Putamen (tissue), 1 donor: Measurements from ENCODE around the gene MYLK.

Experiments
- DNase-seq: peaks from one replicate; pipeline ENCODE4 v3.0.0-alpha.2; 2016; ENCODE audit warnings: low spot score

The MYLK gene

DNA sequence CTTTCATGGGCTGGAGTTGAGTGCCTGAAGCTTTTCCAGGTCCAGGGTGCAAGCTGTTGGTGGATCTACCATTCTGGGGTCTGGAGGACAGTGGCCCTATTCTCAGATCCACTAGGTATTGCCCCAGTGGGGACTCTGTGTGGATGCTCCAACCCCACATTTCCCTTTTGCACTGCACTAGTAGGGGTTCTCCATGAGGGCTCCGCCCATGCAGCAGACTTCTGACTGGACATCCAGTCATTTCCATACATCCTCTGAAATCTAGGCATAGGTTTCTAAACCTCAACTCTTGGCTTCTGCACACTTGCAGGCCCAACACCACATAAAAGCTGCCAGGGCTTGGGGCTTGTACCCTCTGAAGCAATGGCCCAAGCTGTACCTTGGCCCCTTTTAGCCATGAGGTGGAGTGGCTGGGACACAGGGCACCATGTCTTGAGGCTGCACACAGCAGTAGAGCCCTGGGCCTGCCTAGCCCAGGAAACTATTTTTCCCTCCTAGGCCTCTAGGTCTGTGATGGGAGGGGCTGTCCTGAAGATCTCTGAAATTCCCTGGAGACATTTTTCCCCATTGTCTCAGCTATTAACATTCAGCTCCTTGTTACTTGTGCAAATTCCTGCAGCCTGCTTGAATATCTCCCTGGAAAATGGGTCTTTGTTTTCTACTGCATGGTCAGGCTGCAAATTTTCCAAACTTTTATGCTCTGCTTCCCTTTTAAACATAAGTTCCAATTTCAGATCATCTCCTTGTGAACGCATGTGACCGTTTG lies 293.3 kb downstream of the MYLK start:
- no peak for DNase-seq

DNA sequence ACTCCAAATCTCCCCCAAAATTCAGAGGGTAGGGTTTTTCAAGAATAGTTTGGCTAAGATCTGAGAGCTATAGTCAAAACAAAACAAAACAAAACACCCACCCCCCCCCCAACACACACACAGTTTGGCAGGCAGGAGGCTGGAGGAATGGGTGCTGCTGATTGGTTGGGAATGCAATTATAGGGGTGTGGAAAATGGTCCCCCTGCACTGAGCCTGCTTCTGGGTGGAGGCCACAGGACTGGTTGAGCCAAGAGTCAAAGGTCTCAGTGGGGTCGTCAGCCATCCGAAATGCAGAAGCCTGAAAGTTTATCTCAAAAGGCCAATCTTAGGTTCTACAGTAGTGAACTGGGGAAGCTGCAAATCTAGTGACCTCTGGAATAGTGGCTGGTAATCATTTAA lies 296.7 kb downstream of the MYLK start:
- no peak for DNase-seq

DNA sequence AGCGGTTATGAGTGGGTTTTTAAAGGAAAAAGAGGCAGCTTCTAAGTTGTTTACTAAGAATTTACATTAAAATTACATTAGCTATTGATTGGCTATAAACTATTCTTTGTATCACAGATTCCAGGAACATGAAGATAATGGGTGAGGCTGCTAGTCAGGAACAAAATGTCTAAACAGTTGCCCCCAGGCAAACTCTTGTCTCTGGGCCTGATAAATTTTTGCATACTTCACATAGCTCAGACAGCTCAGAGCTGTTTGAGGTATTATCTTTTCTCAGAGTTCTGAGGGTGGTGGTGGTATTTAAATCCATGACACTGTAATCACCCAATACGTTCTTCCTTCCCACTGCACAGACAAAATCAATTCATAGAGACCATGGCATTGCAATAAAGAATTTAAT lies 297.2 kb downstream of the MYLK start:
- no peak for DNase-seq

DNA sequence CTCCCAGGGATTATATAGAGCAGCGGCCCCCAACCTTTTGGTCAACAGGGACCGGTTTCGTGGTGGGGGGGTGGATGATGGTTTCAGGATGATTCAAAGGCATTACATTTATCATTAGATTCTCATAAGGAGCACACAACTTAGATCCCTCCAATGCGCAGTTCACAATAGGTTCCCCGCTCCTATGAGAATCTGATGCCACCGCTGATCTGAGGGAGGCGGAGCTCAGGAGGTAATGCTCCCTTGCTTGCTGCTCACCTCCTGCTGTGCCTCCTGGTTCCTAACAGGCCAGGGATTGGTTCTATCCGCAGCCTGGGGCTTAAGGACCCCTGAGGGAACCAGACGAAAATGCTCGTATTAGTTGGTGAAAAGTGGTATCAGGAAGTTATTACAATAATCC lies 298.0 kb downstream of the MYLK start:
- peak; percentile 70 for DNase-seq

DNA sequence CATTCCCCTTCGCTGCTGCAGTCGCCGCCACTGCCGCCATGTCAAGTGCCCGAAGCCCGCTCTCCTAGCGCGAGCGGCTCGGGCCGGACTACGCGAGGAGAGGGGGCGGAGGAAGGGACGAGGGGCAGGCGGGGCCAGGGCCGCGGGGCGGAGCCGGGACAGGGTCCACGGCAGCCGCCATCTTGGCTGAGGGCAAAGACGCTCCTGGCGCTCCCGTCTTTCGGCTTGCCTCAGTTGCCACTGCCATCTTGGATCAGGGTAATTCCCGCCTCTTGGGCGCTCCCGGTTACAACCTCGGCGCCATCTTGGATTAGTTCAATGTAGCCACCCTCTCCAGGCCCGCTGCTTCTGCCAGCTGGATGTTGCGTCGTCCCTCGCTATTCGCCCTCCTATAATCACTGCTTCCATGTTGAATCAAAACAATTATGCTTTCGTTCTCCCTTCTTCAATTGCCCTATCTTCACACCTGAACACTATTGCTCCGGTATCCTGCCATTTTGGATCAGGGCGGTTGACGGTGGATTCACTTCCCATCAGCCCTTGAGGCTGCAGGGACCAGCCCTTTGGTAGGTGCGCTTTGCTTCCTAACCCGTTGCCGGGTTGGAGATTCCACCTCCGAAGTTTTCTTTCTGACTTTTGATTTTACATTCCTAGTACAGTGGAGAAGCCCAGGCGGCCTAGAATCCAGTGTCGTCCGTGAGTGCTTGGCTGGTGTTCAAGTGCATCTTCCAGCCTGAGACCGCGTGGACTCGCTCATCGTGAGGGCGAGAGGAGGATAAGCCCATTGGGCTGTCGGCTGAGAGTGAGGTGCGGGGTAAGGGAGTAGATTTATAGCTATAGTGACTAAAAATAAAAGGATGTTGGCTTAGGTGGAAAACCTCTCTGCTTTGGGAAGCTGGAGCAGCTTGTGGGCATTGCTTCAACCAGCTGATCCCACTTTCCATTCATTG lies 298.9 kb downstream of the MYLK start, which contains the start of gene HACD2:
Gene HACD2 (minus strand): TSS at position 66 of the 950 bp plus-strand sequence. CDS start 26 bp downstream, at position 40.
- peak; percentile 98 for DNase-seq

DNA sequence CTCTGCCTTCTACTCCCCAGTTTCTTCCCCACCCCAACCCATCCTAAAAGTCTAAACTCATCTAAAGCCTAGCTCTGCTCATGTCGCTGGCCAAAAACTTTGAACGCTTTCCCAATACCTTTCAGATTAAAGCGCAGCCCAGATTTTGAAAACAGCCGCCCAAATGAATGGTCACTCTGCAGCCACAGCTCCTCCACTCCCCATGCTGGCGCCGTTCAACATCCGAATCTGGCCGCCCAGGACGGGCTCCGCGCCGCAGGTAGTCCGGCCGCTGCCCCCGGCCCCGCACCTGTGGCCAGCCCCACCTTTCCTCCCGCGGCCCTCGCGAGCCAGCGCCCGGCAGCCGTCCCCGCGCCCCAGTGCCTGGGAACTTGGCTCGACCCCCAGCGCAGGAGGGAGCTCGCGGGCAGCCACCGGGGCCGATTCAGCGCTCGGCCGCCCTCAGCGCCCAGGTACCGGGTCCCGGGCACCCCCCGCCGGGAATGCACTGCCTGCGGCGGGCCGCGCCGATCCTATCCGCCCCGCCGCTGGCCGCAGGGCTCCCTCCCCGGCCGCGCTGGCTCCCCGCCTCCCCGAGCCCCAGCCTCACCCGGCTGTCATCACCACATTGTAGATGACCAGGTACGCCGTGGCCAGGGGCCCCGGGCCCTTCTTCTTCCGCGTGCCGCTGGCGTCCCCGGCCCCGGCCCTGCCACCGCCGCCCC lies 299.7 kb downstream of the MYLK start:
- DNase-seq = no peak

- no peak for DNase-seq
Measured at GRCh38 chr3:123583561-123583960, 300.6 kb downstream of the MYLK start.

DNA sequence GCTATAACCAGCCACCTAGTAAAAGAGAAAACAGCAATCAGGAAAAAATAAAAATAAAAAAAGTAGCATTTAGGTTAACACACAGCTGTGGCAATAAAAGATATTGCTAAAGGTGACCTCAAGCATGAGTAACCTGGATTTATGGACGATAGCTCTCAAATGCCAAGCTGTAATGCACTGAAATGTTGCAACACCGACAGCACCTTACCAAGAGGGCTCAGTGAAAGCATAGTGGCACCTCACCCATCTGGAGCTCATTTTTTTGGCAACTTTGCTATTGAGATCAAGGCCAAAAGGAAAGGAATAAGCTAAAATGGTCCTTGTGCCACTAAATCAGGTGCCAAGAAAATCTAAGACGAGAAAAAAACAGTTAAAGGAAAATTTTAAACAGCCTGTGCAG lies 301.8 kb downstream of the MYLK start:
- DNase-seq = no peak

GRCh38 chr3:123576122-123576521 lies 308.0 kb downstream of the MYLK start:
- no peak for DNase-seq

- DNase-seq = no peak
Measured at GRCh38 chr3:123571973-123572365, 312.2 kb downstream of the MYLK start.

DNA sequence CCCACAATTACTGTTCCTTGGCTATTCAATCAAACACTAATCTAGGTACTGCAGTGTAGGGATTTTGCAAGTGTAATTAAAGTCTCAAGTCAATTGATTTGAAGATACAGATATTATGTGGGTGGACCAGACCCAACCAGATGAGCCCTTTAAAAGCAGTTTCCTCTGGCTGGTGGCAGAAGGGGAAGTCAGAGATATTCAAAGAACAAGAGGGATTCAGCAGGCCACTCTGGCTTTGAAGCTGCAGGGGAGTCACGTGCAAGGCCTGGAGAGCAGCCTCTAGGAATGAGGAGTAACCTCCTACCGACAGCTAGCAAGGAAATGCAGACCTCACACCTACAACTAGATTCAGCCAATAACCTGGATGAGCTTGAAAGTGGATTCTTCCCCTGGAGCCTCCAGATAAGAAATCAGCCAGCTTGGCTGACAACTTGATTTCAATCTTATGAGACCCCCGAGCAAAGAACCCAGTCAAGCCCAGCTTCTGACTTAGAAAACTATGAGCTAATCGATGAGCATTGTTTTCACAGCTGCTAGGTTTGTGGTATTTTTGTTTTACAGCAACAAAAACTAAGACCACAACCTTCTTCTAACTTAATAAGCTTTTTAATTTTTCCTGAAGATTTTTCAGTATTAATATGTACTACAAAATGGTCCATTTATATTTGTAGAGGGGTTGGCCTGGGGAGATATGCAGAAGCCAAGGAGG lies 312.7 kb downstream of the MYLK start:
- DNase-seq = no peak

- no peak for DNase-seq
Measured at GRCh38 chr3:123568875-123569274, 315.3 kb downstream of the MYLK start.

- DNase-seq = peak; percentile 69
Measured at GRCh38 chr3:123568034-123568433, 316.1 kb downstream of the MYLK start.

DNA sequence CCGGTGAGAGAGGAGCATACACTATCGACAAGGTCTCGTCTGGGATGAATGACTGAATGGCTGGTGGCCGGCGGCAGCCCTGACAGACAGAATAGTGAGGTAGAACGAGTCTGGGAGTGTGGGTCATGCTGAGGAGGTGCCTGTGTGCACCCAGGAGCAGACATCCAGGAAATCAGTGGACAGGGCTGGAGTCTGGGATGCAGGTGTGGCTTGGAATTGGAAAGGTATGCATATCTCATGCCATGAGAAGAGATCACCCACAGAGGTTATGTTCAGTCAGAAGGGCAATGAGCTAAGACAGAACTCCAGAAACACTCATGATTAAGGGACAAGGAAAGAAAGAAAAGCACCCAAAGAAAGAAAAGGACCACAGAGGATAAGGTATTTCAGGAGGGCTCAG lies 320.1 kb downstream of the MYLK start:
- DNase-seq = no peak

GRCh38 chr3:123562547-123562946 lies 321.6 kb downstream of the MYLK start:
- DNase-seq = no peak

- DNase-seq = no peak
Measured at GRCh38 chr3:123561188-123561587, 322.9 kb downstream of the MYLK start.
